GM23248 (cell line): ENCODE results near the gene HCCS.

ENCODE experiments used
- EZH2 ChIP-seq: fragments of 200-600 bp; sonication (generic); IDR thresholded peaks from 2 replicates; pipeline ENCODE4 v1.6.1; 2018; ENCODE audit warnings: antibody characterized with exemption, mild to moderate bottlenecking; ENCODE audit not compliant: insufficient read depth, poor library complexity, severe bottlenecking
- EZH2phosphoT487 ChIP-seq: fragments of 200-600 bp; sonication (generic); IDR thresholded peaks from 2 replicates; pipeline ENCODE4 v1.6.1; 2018; ENCODE audit warnings: antibody characterized with exemption, moderate library complexity, mild to moderate bottlenecking, low read depth; ENCODE audit not compliant: insufficient read depth

GRCh38 chrX:11137543-11138139 lies 26.5 kb downstream of the HCCS start:
- no peak for TF ChIP-seq EZH2phosphoT487
- TF ChIP-seq EZH2: no peak
